ENCODE data around the gene TTC27. TPM values are rescaled to one million over a fixed set of nuclear protein-coding genes. Genes with fewer than 3 reads are reported as not detected.
A peak's percentile ranks its signal among the peaks of the same experiment; 100 is the strongest.

The TTC27 gene
- polyA plus RNA-seq, 3 donors, result 4.0 to 4.8 (median 4.4) TPM

GRCh38 chr2:32711908-32712501 lies 84.2 kb downstream of the TTC27 start:
- Histone ChIP-seq H3K79me2 (ENCODE audit: insufficient read depth, low read length) (no peaks in the 10 kb centered on the region), H3K4me1 (ENCODE audit: control insufficient read depth in 1 of 2, insufficient read depth in 2 of 2, low read length in 2 of 2) (peaks cover 0 to 8% of the 10 kb centered on the region in 2 donors), H3K36me3 (replicated peaks in 1 of 2; ENCODE audit: control insufficient read depth in 1 of 2, insufficient read depth in 2 of 2, low read length in 2 of 2) (peaks cover 0 to 3% of the 10 kb centered on the region in 2 donors), H2AFZ (ENCODE audit: insufficient read depth, low read depth, low read length, poor library complexity, severe bottlenecking) (no peak overlapping the region), H3K9me3 (replicated peaks in 1 of 2; ENCODE audit: control insufficient read depth in 1 of 2, insufficient read depth in 1 of 2, low read length in 2 of 2) (no peaks in the 10 kb centered on the region), H3K27ac (ENCODE audit: low read depth in 1 of 2, low read length in 2 of 2) (no peak overlapping the region), H4K20me1 (ENCODE audit: insufficient read depth, low read length) (no peaks in the 10 kb centered on the region), H3K27me3 (ENCODE audit: control insufficient read depth in 2 of 2, insufficient read depth in 2 of 2, low read length in 2 of 2) (no peaks in the 10 kb centered on the region), H3K4me3 (replicated peaks in 1 of 3; ENCODE audit: low read depth in 2 of 3, low read length in 3 of 3) (no peak overlapping the region), H3K9ac (ENCODE audit: insufficient read depth, low read length, poor library complexity, severe bottlenecking) (no peak overlapping the region), H3K4me2 (replicated peaks; ENCODE audit: extremely low read depth, low read length, poor library complexity, severe bottlenecking) (no peak overlapping the region)
- intact Hi-C loops (cut with micrococcal nuclease), result no loop called here
- H3K27ac Mint-ChIP-seq, result peak overlapping the region in 3 of 7 donors; percentile 16 to 52 (median 26)
- TF ChIP-seq, protein P1, sequence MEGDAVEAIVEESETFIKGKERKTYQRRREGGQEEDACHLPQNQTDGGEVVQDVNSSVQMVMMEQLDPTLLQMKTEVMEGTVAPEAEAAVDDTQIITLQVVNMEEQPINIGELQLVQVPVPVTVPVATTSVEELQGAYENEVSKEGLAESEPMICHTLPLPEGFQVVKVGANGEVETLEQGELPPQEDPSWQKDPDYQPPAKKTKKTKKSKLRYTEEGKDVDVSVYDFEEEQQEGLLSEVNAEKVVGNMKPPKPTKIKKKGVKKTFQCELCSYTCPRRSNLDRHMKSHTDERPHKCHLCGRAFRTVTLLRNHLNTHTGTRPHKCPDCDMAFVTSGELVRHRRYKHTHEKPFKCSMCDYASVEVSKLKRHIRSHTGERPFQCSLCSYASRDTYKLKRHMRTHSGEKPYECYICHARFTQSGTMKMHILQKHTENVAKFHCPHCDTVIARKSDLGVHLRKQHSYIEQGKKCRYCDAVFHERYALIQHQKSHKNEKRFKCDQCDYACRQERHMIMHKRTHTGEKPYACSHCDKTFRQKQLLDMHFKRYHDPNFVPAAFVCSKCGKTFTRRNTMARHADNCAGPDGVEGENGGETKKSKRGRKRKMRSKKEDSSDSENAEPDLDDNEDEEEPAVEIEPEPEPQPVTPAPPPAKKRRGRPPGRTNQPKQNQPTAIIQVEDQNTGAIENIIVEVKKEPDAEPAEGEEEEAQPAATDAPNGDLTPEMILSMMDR (IDR thresholded peaks at IDR 0.05), result no peak
- WGBS (ENCODE audit: insufficient coverage), result no CpG with 5 or more reads among the region's 4 CpGs
- peaks cover 0 to 5% (median 2%) of the 10 kb centered on the region in 7 donors for H3K9me3 Mint-ChIP-seq
- peaks cover 20 to 32% of the 10 kb centered on the region in 2 donors for H3K36me3 Mint-ChIP-seq
- H3K4me1 Mint-ChIP-seq, result peaks cover 6% of the 10 kb centered on the region
- no peaks in the 10 kb centered on the region for H3K27me3 Mint-ChIP-seq (ENCODE audit: low read depth in 3 of 3)
- no peak for DNase-seq
- no peak overlapping the region for H3K4me3 Mint-ChIP-seq

DNA sequence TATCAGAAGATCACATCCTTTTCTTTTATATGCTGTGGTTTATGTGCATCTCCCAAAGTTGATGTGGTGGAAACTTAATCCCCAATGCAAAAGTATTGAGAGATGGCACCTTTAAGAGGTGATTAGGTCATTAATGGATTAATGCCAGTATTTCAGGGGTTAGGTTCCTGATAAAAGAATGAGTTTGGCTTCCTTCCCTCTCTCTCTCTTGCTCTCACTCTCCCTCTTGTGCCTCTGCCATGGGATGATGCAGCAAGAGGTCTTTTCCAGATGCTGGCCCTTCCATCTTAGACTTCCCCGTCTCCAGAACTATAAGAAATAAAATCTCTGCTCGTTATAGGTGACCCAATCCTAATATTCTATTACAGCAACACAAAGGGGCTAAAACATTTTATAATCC lies 85.0 kb downstream of the TTC27 start:
- WGBS (ENCODE audit: insufficient coverage), result no CpG with 5 or more reads among the region's 2 CpGs
- Histone ChIP-seq H3K4me1 (ENCODE audit: control insufficient read depth in 1 of 2, insufficient read depth in 2 of 2, low read length in 2 of 2) (peaks cover 0 to 8% of the 10 kb centered on the region in 2 donors), H3K9me3 (replicated peaks in 1 of 2; ENCODE audit: control insufficient read depth in 1 of 2, insufficient read depth in 1 of 2, low read length in 2 of 2) (no peaks in the 10 kb centered on the region), H3K4me2 (replicated peaks; ENCODE audit: extremely low read depth, low read length, poor library complexity, severe bottlenecking) (no peak overlapping the region), H3K9ac (ENCODE audit: insufficient read depth, low read length, poor library complexity, severe bottlenecking) (no peak overlapping the region), H3K4me3 (replicated peaks in 1 of 3; ENCODE audit: low read depth in 2 of 3, low read length in 3 of 3) (no peak overlapping the region), H2AFZ (ENCODE audit: insufficient read depth, low read depth, low read length, poor library complexity, severe bottlenecking) (no peak overlapping the region), H3K79me2 (ENCODE audit: insufficient read depth, low read length) (no peaks in the 10 kb centered on the region), H3K27me3 (ENCODE audit: control insufficient read depth in 2 of 2, insufficient read depth in 2 of 2, low read length in 2 of 2) (no peaks in the 10 kb centered on the region), H3K27ac (ENCODE audit: low read depth in 1 of 2, low read length in 2 of 2) (no peak overlapping the region), H3K36me3 (replicated peaks in 1 of 2; ENCODE audit: control insufficient read depth in 1 of 2, insufficient read depth in 2 of 2, low read length in 2 of 2) (no peaks in the 10 kb centered on the region), H4K20me1 (ENCODE audit: insufficient read depth, low read length) (no peaks in the 10 kb centered on the region)
- intact Hi-C loops (cut with micrococcal nuclease), result no loop called here
- TF ChIP-seq, protein P1 (IDR thresholded peaks at IDR 0.05), result no peak
- Mint-ChIP-seq H3K27me3 (ENCODE audit: low read depth in 3 of 3) (no peaks in the 10 kb centered on the region), H3K9me3 (peaks cover 0 to 5% (median 2%) of the 10 kb centered on the region in 7 donors), H3K4me1 (peaks cover 11% of the 10 kb centered on the region), H3K36me3 (peaks cover 23 to 28% of the 10 kb centered on the region in 2 donors), H3K4me3 (no peak overlapping the region), H3K27ac (no peak overlapping the region)
- no peak for DNase-seq
